Cardiac muscle cell (in vitro differentiated cells and primary cell): ENCODE results near the gene GABRD. TPM values are rescaled to one million over a fixed set of nuclear protein-coding genes. Genes with fewer than 3 reads are reported as not detected.

Experiments
- DNase-seq, 2 donors: peaks; one replicate each; pipeline versions ENCODE4 v3.0.0 to v3.0.0-alpha.2; 2010 to 2017; ENCODE audit warnings: low read depth in 1 of 2, low spot score in 1 of 2
- H3K27ac ChIP-seq: fragments of 200-600 bp; sonication (generic); 2 replicates; pipeline ENCODE4 v1.5.1; 2016
- H3K27me3 ChIP-seq: fragments of 200-600 bp; sonication (generic); 2 replicates; pipeline ENCODE4 v1.6.0; 2016; ENCODE audit warnings: control low read depth
- H3K36me3 ChIP-seq: fragments of 200-600 bp; sonication (generic); 2 replicates; pipeline ENCODE4 v1.5.1; 2016; ENCODE audit warnings: control low read depth
- H3K4me1 ChIP-seq: fragments of 200-600 bp; sonication (generic); 2 replicates; pipeline ENCODE4 v1.8.1; 2017; ENCODE audit warnings: low read depth, mild to moderate bottlenecking, mixed run types
- H3K4me3 ChIP-seq: fragments of 200-600 bp; sonication (generic); 2 replicates; pipeline ENCODE4 v1.5.1; 2016; ENCODE audit warnings: mild to moderate bottlenecking
- H3K9me3 ChIP-seq: fragments of 200-600 bp; sonication (generic); 2 replicates; pipeline ENCODE4 v1.5.1; 2017; ENCODE audit warnings: low read depth, mild to moderate bottlenecking, control low read depth
- polyA plus RNA-seq: library from polyadenylated mRNA; unstranded; fragments of >200 nt; fragmentation: Nextera tagmentation; extraction: Ambion mirVana; gene quantifications from 2 replicates; pipeline ENCODE4 v1.2.1, GENCODE V29; 2016
- total RNA-seq: library from RNA; depleted of rRNA; stranded (reverse); fragments of >200 nt; gene quantifications from 2 replicates; pipeline ENCODE4 v1.2.3, GENCODE V29; 2016
- TF ChIP-seq, protein P1 (sequence below): IDR thresholded peaks from 2 replicates; pipeline ENCODE4 v1.5.1; 2012; ENCODE audit warnings: low read depth, mild to moderate bottlenecking, low read length

The GABRD gene
- total and polyA plus RNA-seq, 2 experiments from 2014 or later: not detected

GRCh38 chr1:2050793-2051682, 31.9 kb downstream of the GABRD start:
- TF ChIP-seq, protein P1, sequence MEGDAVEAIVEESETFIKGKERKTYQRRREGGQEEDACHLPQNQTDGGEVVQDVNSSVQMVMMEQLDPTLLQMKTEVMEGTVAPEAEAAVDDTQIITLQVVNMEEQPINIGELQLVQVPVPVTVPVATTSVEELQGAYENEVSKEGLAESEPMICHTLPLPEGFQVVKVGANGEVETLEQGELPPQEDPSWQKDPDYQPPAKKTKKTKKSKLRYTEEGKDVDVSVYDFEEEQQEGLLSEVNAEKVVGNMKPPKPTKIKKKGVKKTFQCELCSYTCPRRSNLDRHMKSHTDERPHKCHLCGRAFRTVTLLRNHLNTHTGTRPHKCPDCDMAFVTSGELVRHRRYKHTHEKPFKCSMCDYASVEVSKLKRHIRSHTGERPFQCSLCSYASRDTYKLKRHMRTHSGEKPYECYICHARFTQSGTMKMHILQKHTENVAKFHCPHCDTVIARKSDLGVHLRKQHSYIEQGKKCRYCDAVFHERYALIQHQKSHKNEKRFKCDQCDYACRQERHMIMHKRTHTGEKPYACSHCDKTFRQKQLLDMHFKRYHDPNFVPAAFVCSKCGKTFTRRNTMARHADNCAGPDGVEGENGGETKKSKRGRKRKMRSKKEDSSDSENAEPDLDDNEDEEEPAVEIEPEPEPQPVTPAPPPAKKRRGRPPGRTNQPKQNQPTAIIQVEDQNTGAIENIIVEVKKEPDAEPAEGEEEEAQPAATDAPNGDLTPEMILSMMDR: no peak
- H3K4me3 ChIP-seq: peak overlapping the region; percentile 76
- peaks cover 8% of the 10 kb centered on the region for H3K27me3 ChIP-seq
- no peaks in the 10 kb centered on the region for H3K9me3 ChIP-seq
- H3K36me3 ChIP-seq: peaks cover 3% of the 10 kb centered on the region
- DNase-seq: peak in 1 of 2 donors; percentile 44
- no peak overlapping the region for H3K27ac ChIP-seq
- H3K4me1 ChIP-seq: peaks cover 10% of the 10 kb centered on the region

GRCh38 chr1:2052054-2052679, 33.0 kb downstream of the GABRD start:
- no peak for DNase-seq
- peaks cover 3% of the 10 kb centered on the region for H3K36me3 ChIP-seq
- no peaks in the 10 kb centered on the region for H3K9me3 ChIP-seq
- H3K27ac ChIP-seq: no peak overlapping the region
- peaks cover 5% of the 10 kb centered on the region for H3K27me3 ChIP-seq
- H3K4me3 ChIP-seq: no peak overlapping the region
- TF ChIP-seq, protein P1: no peak
- H3K4me1 ChIP-seq: peaks cover 10% of the 10 kb centered on the region

- TF ChIP-seq, protein P1: no peak
- H3K27me3 ChIP-seq: no peaks in the 10 kb centered on the region
- no peak overlapping the region for H3K4me3 ChIP-seq
- peaks cover 10% of the 10 kb centered on the region for H3K4me1 ChIP-seq
- no peak for DNase-seq
- no peaks in the 10 kb centered on the region for H3K9me3 ChIP-seq
- no peak overlapping the region for H3K27ac ChIP-seq
- H3K36me3 ChIP-seq: peaks cover 3% of the 10 kb centered on the region
These were observed 33.6 kb downstream of the GABRD start for GRCh38 chr1:2052756-2053155.

GRCh38 chr1:2053217-2053616, 34.1 kb downstream of the GABRD start:
- no peaks in the 10 kb centered on the region for H3K27me3 ChIP-seq
- TF ChIP-seq, protein P1: no peak

DNA sequence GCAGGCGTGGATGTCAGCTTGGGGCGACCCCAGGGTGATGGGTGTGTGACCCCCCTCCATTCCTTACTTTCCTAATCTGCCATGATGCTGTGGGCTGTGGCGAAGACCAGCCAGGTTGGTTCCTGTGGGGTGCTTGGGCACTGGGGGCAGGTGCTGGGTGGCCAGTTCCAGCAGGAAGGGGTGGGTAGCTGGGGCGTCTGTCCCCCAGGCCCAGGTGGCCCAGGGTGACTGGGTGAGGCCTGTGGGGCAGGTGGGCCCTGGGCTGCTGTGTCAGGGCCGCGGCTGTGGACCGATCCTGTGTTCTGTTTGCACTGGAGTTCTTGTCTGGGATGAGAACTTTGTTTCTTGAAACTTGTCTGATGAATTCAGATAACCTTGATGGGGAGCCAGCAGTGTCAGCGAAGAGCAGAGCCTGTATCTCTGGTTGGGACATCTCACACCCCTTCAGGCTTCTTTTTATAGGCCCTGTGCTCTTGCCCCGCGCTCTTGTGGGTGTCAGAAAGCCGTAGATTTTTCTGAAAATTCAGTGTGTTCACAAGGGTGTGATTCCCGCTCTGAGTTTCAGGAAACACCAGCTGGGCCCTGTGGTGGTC, 34.7 kb downstream of the GABRD start:
- DNase-seq: no peak
- TF ChIP-seq, protein P1: no peak
- Histone ChIP-seq H3K4me3 (no peak overlapping the region), H3K27ac (peak overlapping the region; percentile 54), H3K27me3 (no peaks in the 10 kb centered on the region), H3K36me3 (peaks cover 4% of the 10 kb centered on the region), H3K9me3 (no peaks in the 10 kb centered on the region), H3K4me1 (peaks cover 10% of the 10 kb centered on the region)

More at GRCh38 chr1:2053217-2053616, 34.1 kb downstream of the GABRD start:
- Histone ChIP-seq H3K27ac (no peak overlapping the region), H3K4me3 (no peak overlapping the region), H3K4me1 (peaks cover 10% of the 10 kb centered on the region), H3K9me3 (no peaks in the 10 kb centered on the region), H3K36me3 (peaks cover 3% of the 10 kb centered on the region)
- no peak for DNase-seq
